Measurements from ENCODE around the gene RENBP. TPM values are rescaled to one million over a fixed set of nuclear protein-coding genes. Genes with fewer than 3 reads are reported as not detected.

Gene RENBP
- polyA plus RNA-seq, 3 donors, result 2.7 to 125 (median 3.8) TPM

DNA sequence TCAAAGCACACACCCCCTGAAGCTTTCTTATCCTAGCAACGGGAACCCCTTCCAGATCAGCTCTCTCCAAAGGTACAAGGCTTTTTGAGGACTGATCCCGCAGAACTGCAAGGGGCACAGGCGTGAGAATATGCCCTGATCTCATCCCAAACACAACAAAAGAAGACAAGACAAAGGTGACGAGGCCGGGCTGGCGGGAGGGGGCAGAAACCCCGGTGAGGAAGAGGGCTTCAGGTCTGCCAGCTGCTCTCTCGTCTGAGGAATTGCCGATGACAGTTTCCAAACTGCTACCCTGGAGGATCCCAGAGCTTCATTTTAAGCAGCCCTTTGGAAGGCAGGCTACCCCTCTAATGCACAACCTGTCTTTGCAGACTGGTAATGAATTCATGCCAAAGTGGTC is 23.8 kb upstream of the RENBP start:
- no peaks in the 10 kb centered on the region for H3K9me3 ChIP-seq (replicated peaks in 1 of 2; ENCODE audit: control insufficient read depth in 1 of 2, insufficient read depth in 1 of 2, low read length in 2 of 2)
- peaks cover 81% of the 10 kb centered on the region for H3K79me2 ChIP-seq (ENCODE audit: insufficient read depth, low read length)
- Mint-ChIP-seq H3K27ac (peak overlapping the region; percentile 77 to 96 (median 90)), H3K27me3 (ENCODE audit: low read depth in 3 of 3) (peaks cover 0 to 41% (median 0%) of the 10 kb centered on the region in 3 donors), H3K4me1 (peaks cover 38% of the 10 kb centered on the region), H3K9me3 (peaks cover 0 to 20% (median 8%) of the 10 kb centered on the region in 7 donors), H3K36me3 (peaks cover 12 to 35% of the 10 kb centered on the region in 2 donors), H3K4me3 (peak overlapping the region; percentile 85 to 99)
- H3K27ac ChIP-seq (ENCODE audit: low read depth in 1 of 2, low read length in 2 of 2), result peak overlapping the region; percentile 71 to 78
- TF ChIP-seq, protein P1, sequence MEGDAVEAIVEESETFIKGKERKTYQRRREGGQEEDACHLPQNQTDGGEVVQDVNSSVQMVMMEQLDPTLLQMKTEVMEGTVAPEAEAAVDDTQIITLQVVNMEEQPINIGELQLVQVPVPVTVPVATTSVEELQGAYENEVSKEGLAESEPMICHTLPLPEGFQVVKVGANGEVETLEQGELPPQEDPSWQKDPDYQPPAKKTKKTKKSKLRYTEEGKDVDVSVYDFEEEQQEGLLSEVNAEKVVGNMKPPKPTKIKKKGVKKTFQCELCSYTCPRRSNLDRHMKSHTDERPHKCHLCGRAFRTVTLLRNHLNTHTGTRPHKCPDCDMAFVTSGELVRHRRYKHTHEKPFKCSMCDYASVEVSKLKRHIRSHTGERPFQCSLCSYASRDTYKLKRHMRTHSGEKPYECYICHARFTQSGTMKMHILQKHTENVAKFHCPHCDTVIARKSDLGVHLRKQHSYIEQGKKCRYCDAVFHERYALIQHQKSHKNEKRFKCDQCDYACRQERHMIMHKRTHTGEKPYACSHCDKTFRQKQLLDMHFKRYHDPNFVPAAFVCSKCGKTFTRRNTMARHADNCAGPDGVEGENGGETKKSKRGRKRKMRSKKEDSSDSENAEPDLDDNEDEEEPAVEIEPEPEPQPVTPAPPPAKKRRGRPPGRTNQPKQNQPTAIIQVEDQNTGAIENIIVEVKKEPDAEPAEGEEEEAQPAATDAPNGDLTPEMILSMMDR (IDR thresholded peaks at IDR 0.05), result no peak
- H2AFZ ChIP-seq (ENCODE audit: insufficient read depth, low read depth, low read length, poor library complexity, severe bottlenecking), result no peak overlapping the region
- peaks cover 14 to 23% of the 10 kb centered on the region in 2 donors for H3K36me3 ChIP-seq (replicated peaks in 1 of 2; ENCODE audit: control insufficient read depth in 1 of 2, insufficient read depth in 2 of 2, low read length in 2 of 2)
- H3K4me2 ChIP-seq (replicated peaks; ENCODE audit: extremely low read depth, low read length, poor library complexity, severe bottlenecking), result peak overlapping the region; percentile 87
- peak overlapping the region in 1 of 3 experiments; percentile 100 for H3K4me3 ChIP-seq (replicated peaks in 1 of 3; ENCODE audit: low read depth in 2 of 3, low read length in 3 of 3)
- H3K9ac ChIP-seq (ENCODE audit: insufficient read depth, low read length, poor library complexity, severe bottlenecking), result peak overlapping the region; percentile 38
- peaks cover 70% of the 10 kb centered on the region for H4K20me1 ChIP-seq (ENCODE audit: insufficient read depth, low read length)
- H3K4me1 ChIP-seq (ENCODE audit: control insufficient read depth in 1 of 2, insufficient read depth in 2 of 2, low read length in 2 of 2), result peaks cover 41 to 50% of the 10 kb centered on the region in 2 donors
- no peaks in the 10 kb centered on the region for H3K27me3 ChIP-seq (ENCODE audit: control insufficient read depth in 2 of 2, insufficient read depth in 2 of 2, low read length in 2 of 2)
- WGBS (ENCODE audit: insufficient coverage), result 60% methylated on average over 1 of the region's 9 CpGs
- intact Hi-C loops (cut with micrococcal nuclease), result no loop called here
- DNase-seq, result no peak

GRCh38 chrX:153967536-153968224 is 23.2 kb upstream of the RENBP start:
- Mint-ChIP-seq H3K4me3 (peak overlapping the region; percentile 85 to 99), H3K27ac (peak overlapping the region; percentile 77 to 96 (median 90)), H3K36me3 (peaks cover 13 to 41% of the 10 kb centered on the region in 2 donors), H3K9me3 (peaks cover 0 to 19% (median 8%) of the 10 kb centered on the region in 7 donors), H3K4me1 (peaks cover 35% of the 10 kb centered on the region), H3K27me3 (ENCODE audit: low read depth in 3 of 3) (peaks cover 0 to 37% (median 0%) of the 10 kb centered on the region in 3 donors)
- Histone ChIP-seq H3K9me3 (replicated peaks in 1 of 2; ENCODE audit: control insufficient read depth in 1 of 2, insufficient read depth in 1 of 2, low read length in 2 of 2) (no peaks in the 10 kb centered on the region), H4K20me1 (ENCODE audit: insufficient read depth, low read length) (peaks cover 72% of the 10 kb centered on the region), H3K36me3 (replicated peaks in 1 of 2; ENCODE audit: control insufficient read depth in 1 of 2, insufficient read depth in 2 of 2, low read length in 2 of 2) (peaks cover 20 to 28% of the 10 kb centered on the region in 2 donors), H2AFZ (ENCODE audit: insufficient read depth, low read depth, low read length, poor library complexity, severe bottlenecking) (no peak overlapping the region), H3K79me2 (ENCODE audit: insufficient read depth, low read length) (peaks cover 83% of the 10 kb centered on the region), H3K27ac (ENCODE audit: low read depth in 1 of 2, low read length in 2 of 2) (peak overlapping the region; percentile 71 to 78), H3K4me2 (replicated peaks; ENCODE audit: extremely low read depth, low read length, poor library complexity, severe bottlenecking) (peak overlapping the region; percentile 87), H3K27me3 (ENCODE audit: control insufficient read depth in 2 of 2, insufficient read depth in 2 of 2, low read length in 2 of 2) (no peaks in the 10 kb centered on the region), H3K4me3 (replicated peaks in 1 of 3; ENCODE audit: low read depth in 2 of 3, low read length in 3 of 3) (peak overlapping the region in 2 of 3 experiments; percentile 23 to 100), H3K4me1 (ENCODE audit: control insufficient read depth in 1 of 2, insufficient read depth in 2 of 2, low read length in 2 of 2) (peaks cover 38 to 44% of the 10 kb centered on the region in 2 donors), H3K9ac (ENCODE audit: insufficient read depth, low read length, poor library complexity, severe bottlenecking) (peak overlapping the region; percentile 38)
- TF ChIP-seq, protein P1 (IDR thresholded peaks at IDR 0.05), result no peak
- intact Hi-C loops (cut with micrococcal nuclease), result no loop called here
- 29% methylated on average over 9 of the region's 16 CpGs for WGBS (ENCODE audit: insufficient coverage)
- DNase-seq, result peak; percentile 37 to 83 (median 45)

All from CD14-positive monocyte (primary cell).